ENCODE data around the gene SPOCD1.

DNA sequence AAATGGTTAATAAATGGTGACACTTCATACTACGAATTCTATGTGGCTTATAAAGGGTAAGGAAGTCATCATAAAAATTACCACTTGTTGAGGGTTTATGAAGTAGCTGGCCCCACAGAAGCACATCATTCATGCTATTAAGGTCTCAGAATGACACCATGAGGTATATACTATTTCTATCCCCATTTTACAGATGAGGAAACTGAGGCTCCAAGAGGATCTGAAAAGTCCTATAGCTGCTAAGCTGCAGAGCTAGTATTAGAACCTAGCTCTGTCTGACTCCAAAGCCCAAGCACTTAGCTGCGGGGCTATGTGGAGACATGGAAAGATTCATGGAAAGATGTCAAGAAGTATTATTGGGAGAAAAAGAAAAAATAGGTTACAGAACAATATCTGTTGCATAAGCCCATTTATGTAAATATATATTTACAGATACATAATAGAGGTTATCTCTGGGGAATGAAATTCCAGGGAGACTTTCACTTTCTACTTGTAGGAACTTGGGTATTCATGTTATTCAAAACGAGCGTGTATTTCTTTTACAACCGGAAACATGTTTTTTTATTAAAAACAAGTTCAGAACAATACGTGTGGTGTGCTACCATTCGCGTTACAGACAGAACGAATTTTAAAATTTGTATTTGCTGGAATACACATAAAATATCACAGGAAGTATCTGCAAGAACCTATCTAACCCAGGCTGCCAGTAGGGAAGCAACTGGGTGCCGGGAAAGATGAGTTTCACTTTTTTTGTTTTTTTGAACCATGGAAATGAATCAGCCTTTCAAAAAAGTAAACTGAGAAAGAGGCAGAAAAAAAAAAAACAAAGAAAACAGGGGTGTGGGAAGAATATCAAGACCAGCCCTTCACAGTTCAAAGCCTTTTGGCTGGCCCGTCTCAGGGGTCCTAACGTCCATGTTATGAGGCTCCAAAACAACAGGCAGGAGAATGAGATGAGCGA is 13.4 kb downstream of the SPOCD1 start:
- TF ChIP-seq, protein P1, sequence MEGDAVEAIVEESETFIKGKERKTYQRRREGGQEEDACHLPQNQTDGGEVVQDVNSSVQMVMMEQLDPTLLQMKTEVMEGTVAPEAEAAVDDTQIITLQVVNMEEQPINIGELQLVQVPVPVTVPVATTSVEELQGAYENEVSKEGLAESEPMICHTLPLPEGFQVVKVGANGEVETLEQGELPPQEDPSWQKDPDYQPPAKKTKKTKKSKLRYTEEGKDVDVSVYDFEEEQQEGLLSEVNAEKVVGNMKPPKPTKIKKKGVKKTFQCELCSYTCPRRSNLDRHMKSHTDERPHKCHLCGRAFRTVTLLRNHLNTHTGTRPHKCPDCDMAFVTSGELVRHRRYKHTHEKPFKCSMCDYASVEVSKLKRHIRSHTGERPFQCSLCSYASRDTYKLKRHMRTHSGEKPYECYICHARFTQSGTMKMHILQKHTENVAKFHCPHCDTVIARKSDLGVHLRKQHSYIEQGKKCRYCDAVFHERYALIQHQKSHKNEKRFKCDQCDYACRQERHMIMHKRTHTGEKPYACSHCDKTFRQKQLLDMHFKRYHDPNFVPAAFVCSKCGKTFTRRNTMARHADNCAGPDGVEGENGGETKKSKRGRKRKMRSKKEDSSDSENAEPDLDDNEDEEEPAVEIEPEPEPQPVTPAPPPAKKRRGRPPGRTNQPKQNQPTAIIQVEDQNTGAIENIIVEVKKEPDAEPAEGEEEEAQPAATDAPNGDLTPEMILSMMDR (IDR thresholded peaks at IDR 0.05), result no peak
- no peak for TF ChIP-seq POLR2A (IDR thresholded peaks at IDR 0.05)
